IMR-90 (cell line): ENCODE results near the gene ZNF341. TPM values are rescaled to one million over a fixed set of nuclear protein-coding genes. Genes with fewer than 3 reads are reported as not detected.

ENCODE experiments used
- ATAC-seq: fragments of 200-7000 bp; cut with Tn5 transposase; 2 replicates; pipeline ENCODE4 v1.9.1; 2020; ENCODE audit warnings: low read depth, mild to moderate bottlenecking, moderate library complexity
- BruUV-seq: library from RNA; stranded (reverse); fragments of 400-500 nt; replicated peaks from 2 replicates; lab custom pipeline; 2021; lab: Mats Ljungman, UMichigan
- CTCF ChIA-PET: fragments of 300-600 bp; formaldehyde crosslinking; extraction: SDS; loops from one replicate; lab custom pipeline; 2021; ENCODE audit warnings: antibody characterized with exemption; lab: Yijun Ruan, JAX
- POLR2A ChIA-PET: fragments of 300-600 bp; sonication (Branson Sonifier 250); formaldehyde crosslinking; loops from one replicate; lab custom pipeline; 2022; ENCODE audit warnings: antibody characterized with exemption; ENCODE audit not compliant: unreplicated experiment; lab: Charles Lee
- DNase-seq: peaks from one replicate; pipeline ENCODE4 v3.0.0; 2013
- H2AFZ ChIP-seq: replicated peaks from 2 replicates; pipeline ENCODE3; 2013; ENCODE audit warnings: low read length, mild to moderate bottlenecking; ENCODE audit not compliant: poor library complexity
- H2AK5ac ChIP-seq: 2 replicates; pipeline ENCODE4 v1.6.1; 2013; ENCODE audit warnings: low read depth, low read length, inconsistent platforms
- H2AK9ac ChIP-seq: replicated peaks from 2 replicates; pipeline ENCODE3; 2013; ENCODE audit warnings: mild to moderate bottlenecking, low read depth, low read length, moderate library complexity; ENCODE audit not compliant: poor library complexity
- H2BK120ac ChIP-seq: 2 replicates; pipeline ENCODE4 v1.6.1; 2013; ENCODE audit warnings: low read depth, low read length, inconsistent platforms
- H2BK15ac ChIP-seq: 3 replicates; pipeline ENCODE4 v1.6.1; 2013; ENCODE audit warnings: low read depth, low read length, inconsistent platforms
- H2BK20ac ChIP-seq: 2 replicates; pipeline ENCODE4 v1.6.1; 2013; ENCODE audit warnings: low read depth, mild to moderate bottlenecking, inconsistent platforms, low read length, moderate library complexity
- H2BK5ac ChIP-seq: 2 replicates; pipeline ENCODE4 v1.6.1; 2013; ENCODE audit warnings: mild to moderate bottlenecking, low read depth, low read length, inconsistent platforms; ENCODE audit not compliant: poor library complexity, severe bottlenecking
- H3K14ac ChIP-seq: replicated peaks from 2 replicates; pipeline ENCODE4 v1.6.1; 2013; ENCODE audit warnings: low read depth, low read length, inconsistent platforms
- H3K18ac ChIP-seq: 2 replicates; pipeline ENCODE4 v1.6.1; 2013; ENCODE audit warnings: low read depth, low read length, control low read depth
- H3K23ac ChIP-seq: 2 replicates; pipeline ENCODE4 v1.6.1; 2013; ENCODE audit warnings: low read depth, low read length, inconsistent platforms
- H3K27ac ChIP-seq: 2 replicates; pipeline ENCODE4 v1.5.1; 2013; ENCODE audit warnings: mild to moderate bottlenecking, control low read depth, low read length; ENCODE audit not compliant: insufficient read depth
- H3K27me3 ChIP-seq: 2 replicates; pipeline ENCODE4 v1.6.1; 2013; ENCODE audit warnings: low read length; ENCODE audit not compliant: control insufficient read depth, insufficient read depth
- H3K36me3 ChIP-seq: 2 replicates; pipeline ENCODE4 v1.6.1; 2013; ENCODE audit warnings: low read length, mixed read lengths; ENCODE audit not compliant: control insufficient read depth, insufficient read depth
- H3K4ac ChIP-seq: 2 replicates; pipeline ENCODE4 v1.6.1; 2013; ENCODE audit warnings: low read depth, low read length, inconsistent platforms
- H3K4me1 ChIP-seq: 2 replicates; pipeline ENCODE4 v1.6.1; 2013; ENCODE audit warnings: low read length, mixed read lengths; ENCODE audit not compliant: control insufficient read depth, insufficient read depth
- H3K4me2 ChIP-seq: 2 replicates; pipeline ENCODE4 v1.6.1; 2013; ENCODE audit warnings: low read depth, mild to moderate bottlenecking, control low read depth, low read length, moderate library complexity
- H3K4me3 ChIP-seq: 2 replicates; pipeline ENCODE4 v1.5.1; 2013; ENCODE audit warnings: low read depth, mild to moderate bottlenecking, control low read depth, low read length, moderate library complexity; ENCODE audit not compliant: insufficient read depth
- H3K56ac ChIP-seq: 2 replicates; pipeline ENCODE4 v1.6.1; 2013; ENCODE audit warnings: low read length, inconsistent platforms; ENCODE audit not compliant: insufficient read depth; ENCODE audit errors: extremely low read depth
- H3K79me1 ChIP-seq, 2 experiments: 2 replicates each; pipeline ENCODE4 v1.6.1; 2013; ENCODE audit warnings: low read length in 2 of 2, inconsistent platforms in 1 of 2, low read depth in 1 of 2
- H3K9ac ChIP-seq: 2 replicates; pipeline ENCODE4 v1.6.1; 2013; ENCODE audit warnings: low read depth, low read length, control low read depth
- H3K9me1 ChIP-seq: 2 replicates; pipeline ENCODE4 v1.6.1; 2013; ENCODE audit warnings: low read length, inconsistent platforms; ENCODE audit not compliant: insufficient read depth
- H3K9me3 ChIP-seq: 2 replicates; pipeline ENCODE4 v1.6.1; 2013; ENCODE audit warnings: low read length; ENCODE audit not compliant: control insufficient read depth, insufficient read depth
- H4K20me1 ChIP-seq: 2 replicates; pipeline ENCODE4 v1.6.1; 2013; ENCODE audit warnings: low read length, inconsistent platforms; ENCODE audit not compliant: insufficient read depth
- H4K5ac ChIP-seq: 2 replicates; pipeline ENCODE4 v1.6.1; 2013; ENCODE audit warnings: mild to moderate bottlenecking, low read depth, low read length, control low read depth
- H4K8ac ChIP-seq, 2 experiments: 2 replicates each; pipeline ENCODE4 v1.6.1; 2013; ENCODE audit warnings: low read depth in 2 of 2, low read length in 2 of 2, control low read depth in 1 of 2, inconsistent platforms in 1 of 2
- H4K91ac ChIP-seq: 2 replicates; pipeline ENCODE4 v1.6.1; 2013; ENCODE audit warnings: low read depth, low read length, inconsistent platforms; ENCODE audit not compliant: insufficient read depth
- BHLHE40 ChIP-seq: fragments of 150-350 bp; IDR thresholded peaks from 2 replicates; pipeline ENCODE4 v1.6.1; 2016; ENCODE audit warnings: mild to moderate bottlenecking, low read depth, low read length
- MAFK ChIP-seq: IDR thresholded peaks from 2 replicates; pipeline ENCODE4 v1.6.1; 2012; ENCODE audit warnings: low read depth, low read length, improper control_type of control experiment
- NFE2L2 ChIP-seq: fragments of 150-350 bp; IDR thresholded peaks from 2 replicates; pipeline ENCODE4 v1.6.1; 2016; ENCODE audit warnings: low read depth, mild to moderate bottlenecking, low read length
- POLR2A ChIP-seq: IDR thresholded peaks from 2 replicates; pipeline ENCODE4 v1.6.1; 2012; ENCODE audit warnings: mild to moderate bottlenecking, low read depth, low read length
- WGBS, 2 experiments: methylation state at CpG; one replicate each; pipeline versions ENCODE4 v1.1.5 to v1.1.7; 2013; ENCODE audit warnings: missing lambda C conversion rate in 2 of 2; ENCODE audit not compliant: insufficient read length in 1 of 2; ENCODE audit errors: extremely low coverage in 2 of 2; 5-methylcytosine and 5-hydroxymethylcytosine counted together
- dilution Hi-C: fragments of 300-500 bp; cut with HindIII; formaldehyde crosslinking; loops from one replicate; pipeline ENCODE4 v1.14.3; 2018; ENCODE audit warnings: low sequenced_read_pairs; ENCODE audit not compliant: unreplicated experiment
- in situ Hi-C: fragments of 300-500 bp; cut with MboI; formaldehyde crosslinking; loops from 3 replicates; pipeline ENCODE4 v1.14.3; 2019; ENCODE audit warnings: low sequenced_read_pairs, inconsistent platforms, mixed read lengths
- intact Hi-C: fragments of 100-400 bp; cut with micrococcal nuclease; formaldehyde crosslinking; loops from 2 replicates; pipeline ENCODE4 v1.10.0; 2022
- polyA plus RNA-seq, 3 experiments: library from polyadenylated mRNA; depleted of rRNA; stranded (reverse); fragments of >200 nt; gene quantifications; 2 replicates each; pipeline ENCODE4 v1.2.3, GENCODE V29; 2012; ENCODE audit warnings: low replicate concordance in 1 of 3
- total RNA-seq: library from RNA; depleted of rRNA; stranded (reverse); fragments of >200 nt; gene quantifications from 2 replicates; pipeline ENCODE4 v1.2.3, GENCODE V29; 2012
- TF ChIP-seq, protein P1 (sequence below): fragments of 150-350 bp; IDR thresholded peaks from 2 replicates; pipeline ENCODE4 v1.6.1; 2017; ENCODE audit warnings: mild to moderate bottlenecking, antibody characterized with exemption, low read length, low read depth

The ZNF341 gene
- total and polyA plus RNA-seq, 2 of the 4 experiments (the other 2 are of a cell fraction): 1.1 to 3.4 TPM

DNA sequence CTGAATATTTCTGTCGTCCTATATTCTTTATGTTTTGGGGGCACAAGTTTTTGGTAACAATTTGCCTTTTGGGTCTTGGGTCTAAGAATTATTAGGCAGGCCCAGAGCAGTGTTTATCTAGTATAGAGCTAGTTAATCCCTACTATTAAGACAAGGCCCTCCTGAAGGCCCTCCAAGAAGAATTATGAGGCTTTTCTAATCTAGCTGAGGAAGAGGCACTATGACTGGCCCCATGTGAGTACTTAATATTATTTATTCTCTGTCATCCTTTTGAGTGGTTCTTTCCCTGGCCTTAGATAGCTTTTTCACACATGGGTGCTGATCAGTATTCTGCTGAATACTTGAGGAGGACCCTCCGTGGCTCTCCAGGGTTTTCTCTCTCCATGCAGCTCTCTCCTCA, 104.5 kb downstream of the ZNF341 start:
- Histone ChIP-seq H3K27ac (no peak overlapping the region), H4K5ac (no peak overlapping the region), H3K9ac (no peak overlapping the region), H3K4me3 (no peak overlapping the region), H3K9me1 (peaks cover 33% of the 10 kb centered on the region), H2AK5ac (no peak overlapping the region), H2BK20ac (no peak overlapping the region), H3K23ac (no peak overlapping the region), H4K20me1 (peaks cover 92% of the 10 kb centered on the region), H3K4me2 (no peak overlapping the region), H3K9me3 (no peaks in the 10 kb centered on the region), H2BK15ac (no peak overlapping the region), H3K27me3 (no peaks in the 10 kb centered on the region), H2AFZ (no peak overlapping the region), H2AK9ac (no peak overlapping the region), H3K4me1 (peaks cover 7% of the 10 kb centered on the region), H3K4ac (no peak overlapping the region), H3K18ac (no peak overlapping the region), H2BK5ac (no peak overlapping the region), H3K79me1 (peaks cover 59 to 93% of the 10 kb centered on the region in 2 experiments), H2BK120ac (no peak overlapping the region), H4K8ac (no peak overlapping the region), H3K56ac (no peak overlapping the region), H3K36me3 (no peaks in the 10 kb centered on the region), H3K14ac (no peak overlapping the region), H4K91ac (no peak overlapping the region)
- ChIA-PET POLR2A (no interaction called here), CTCF (no interaction called here)
- no peak for ATAC-seq
- no CpG with 5 or more reads among the region's 2 CpGs for WGBS, 2 experiments
- BruUV-seq: no TSS peak
- in situ Hi-C loops (no loop called here), intact Hi-C loops (no loop called here), dilution Hi-C loops (no loop called here)
- DNase-seq: no peak
- TF ChIP-seq NFE2L2 (no peak), MAFK (no peak), POLR2A (no peak), BHLHE40 (no peak)
- TF ChIP-seq, protein P1, sequence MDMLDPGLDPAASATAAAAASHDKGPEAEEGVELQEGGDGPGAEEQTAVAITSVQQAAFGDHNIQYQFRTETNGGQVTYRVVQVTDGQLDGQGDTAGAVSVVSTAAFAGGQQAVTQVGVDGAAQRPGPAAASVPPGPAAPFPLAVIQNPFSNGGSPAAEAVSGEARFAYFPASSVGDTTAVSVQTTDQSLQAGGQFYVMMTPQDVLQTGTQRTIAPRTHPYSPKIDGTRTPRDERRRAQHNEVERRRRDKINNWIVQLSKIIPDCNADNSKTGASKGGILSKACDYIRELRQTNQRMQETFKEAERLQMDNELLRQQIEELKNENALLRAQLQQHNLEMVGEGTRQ: no peak
